WTC11 (cell line): Measurements from ENCODE around the gene NTSR1. TPM values are rescaled to one million over a fixed set of nuclear protein-coding genes. Genes with fewer than 3 reads are reported as not detected.

Source experiments
- ATAC-seq: fragments of 200-7000 bp; cut with Tn5 transposase; 2 replicates; pipeline ENCODE4 v1.10.0; 2021; ENCODE audit warnings: mild to moderate bottlenecking, moderate library complexity
- CTCF ChIA-PET: fragments of 300-600 bp; sonication (Branson Sonifier 250); formaldehyde crosslinking; loops from one replicate; lab custom pipeline; 2021; ENCODE audit warnings: antibody characterized with exemption; lab: Charles Lee
- POLR2A ChIA-PET: fragments of 350-600 bp; sonication (Branson Sonifier 250); formaldehyde crosslinking; loops from one replicate; lab custom pipeline; 2021; ENCODE audit warnings: antibody characterized with exemption; lab: Charles Lee
- DNase-seq: peaks from one replicate; pipeline ENCODE4 v3.0.0; 2021; ENCODE audit warnings: low spot score
- H3K27ac Mint-ChIP-seq: 2 replicates; pipeline ENCODE4 v1.8.0; 2021; ENCODE audit warnings: mixed read lengths
- H3K27me3 Mint-ChIP-seq: 2 replicates; pipeline ENCODE4 v1.8.0; 2021; ENCODE audit warnings: low read depth, mild to moderate bottlenecking, moderate library complexity, mixed read lengths
- H3K36me3 Mint-ChIP-seq: 2 replicates; pipeline ENCODE4 v1.8.0; 2021; ENCODE audit warnings: mixed read lengths
- H3K4me1 Mint-ChIP-seq: 2 replicates; pipeline ENCODE4 v1.8.0; 2022; ENCODE audit warnings: mixed read lengths
- H3K4me3 Mint-ChIP-seq: 2 replicates; pipeline ENCODE4 v1.8.0; 2021; ENCODE audit warnings: mild to moderate bottlenecking, moderate library complexity, mixed read lengths
- H3K9me3 Mint-ChIP-seq: 2 replicates; pipeline ENCODE4 v1.8.0; 2021; ENCODE audit warnings: mixed read lengths
- ESRRA ChIP-seq: sonication (generic); formaldehyde crosslinking; IDR thresholded peaks from 2 replicates; pipeline ENCODE4 v1.8.1; 2022; ENCODE audit warnings: mild to moderate bottlenecking, missing genetic modification reagents, borderline replicate concordance
- ETV6 ChIP-seq: sonication (generic); formaldehyde crosslinking; IDR thresholded peaks from 2 replicates; pipeline ENCODE4 v1.8.1; 2022; ENCODE audit warnings: mild to moderate bottlenecking, missing genetic modification reagents
- GTF2I ChIP-seq: fragments of 250-450 bp; sonication (Bioruptor Pico); conservative IDR thresholded peaks from 2 replicates; pipeline ENCODE4 v1.4.0; 2021; ENCODE audit warnings: mild to moderate bottlenecking
- MXD4 ChIP-seq: fragments of 250-450 bp; sonication (Bioruptor Pico); IDR thresholded peaks from 2 replicates; pipeline ENCODE4 v1.8.0; 2021; ENCODE audit warnings: mild to moderate bottlenecking, moderate library complexity, borderline replicate concordance
- NFE2L1 ChIP-seq: sonication (generic); formaldehyde crosslinking; IDR thresholded peaks from 2 replicates; pipeline ENCODE4 v1.8.1; 2023; ENCODE audit warnings: missing genetic modification reagents
- NR2C2 ChIP-seq: sonication (generic); formaldehyde crosslinking; IDR thresholded peaks from 2 replicates; pipeline ENCODE4 v1.8.0; 2022; ENCODE audit warnings: mild to moderate bottlenecking, missing genetic modification reagents
- SMAD4 ChIP-seq: sonication (generic); formaldehyde crosslinking; IDR thresholded peaks from 2 replicates; pipeline ENCODE4 v1.8.0; 2022; ENCODE audit warnings: mild to moderate bottlenecking, missing genetic modification reagents
- ZNF138 ChIP-seq: sonication (generic); formaldehyde crosslinking; conservative IDR thresholded peaks from 2 replicates; pipeline ENCODE4 v1.8.1; 2022; ENCODE audit warnings: mild to moderate bottlenecking, moderate library complexity, missing genetic modification reagents
- ZNF219 ChIP-seq: sonication (generic); formaldehyde crosslinking; IDR thresholded peaks from 2 replicates; pipeline ENCODE4 v1.8.0; 2023; ENCODE audit warnings: missing genetic modification reagents, mild to moderate bottlenecking, borderline replicate concordance
- ZNF416 ChIP-seq: fragments of 250-450 bp; sonication (Bioruptor Pico); IDR thresholded peaks from 2 replicates; pipeline ENCODE4 v1.9.0; 2021; ENCODE audit warnings: mild to moderate bottlenecking, inconsistent platforms
- ZNF671 ChIP-seq: fragments of 250-450 bp; sonication (Bioruptor Pico); IDR thresholded peaks from 2 replicates; pipeline ENCODE4 v1.8.0; 2021; ENCODE audit warnings: mild to moderate bottlenecking
- total RNA-seq: library from RNA; stranded (reverse); gene quantifications from 3 replicates; pipeline ENCODE4 v1.2.3, GENCODE V29; 2021
- TF ChIP-seq, protein P1 (sequence below): sonication (generic); formaldehyde crosslinking; IDR thresholded peaks from 2 replicates; pipeline ENCODE4 v1.8.1; 2023; ENCODE audit warnings: mild to moderate bottlenecking, missing genetic modification reagents, borderline replicate concordance
- TF ChIP-seq, protein P2 (sequence below): sonication (generic); formaldehyde crosslinking; IDR thresholded peaks from 2 replicates; pipeline ENCODE4 v1.8.1; 2023; ENCODE audit warnings: mild to moderate bottlenecking, missing genetic modification reagents
- TF ChIP-seq, protein P3 (sequence below): sonication (generic); formaldehyde crosslinking; IDR thresholded peaks from 2 replicates; pipeline ENCODE4 v1.8.0; 2022; ENCODE audit warnings: missing genetic modification reagents
- TF ChIP-seq, protein P4 (sequence below): fragments of 250-450 bp; sonication (Bioruptor Pico); IDR thresholded peaks from 2 replicates; pipeline ENCODE4 v2.1.2; 2022; ENCODE audit warnings: mild to moderate bottlenecking, moderate library complexity
- TF ChIP-seq, protein P5 (sequence below): fragments of 200-600 bp; IDR thresholded peaks from 2 replicates; pipeline ENCODE4 v1.8.0; 2022; ENCODE audit warnings: antibody characterized with exemption
- TF ChIP-seq, protein P6 (sequence below): sonication (generic); formaldehyde crosslinking; IDR thresholded peaks from 2 replicates; pipeline ENCODE4 v1.8.0; 2023; ENCODE audit warnings: mild to moderate bottlenecking, missing genetic modification reagents
- TF ChIP-seq, protein P7 (sequence below): sonication (generic); formaldehyde crosslinking; IDR thresholded peaks from 2 replicates; pipeline ENCODE4 v1.8.1; 2023; ENCODE audit warnings: mild to moderate bottlenecking, missing genetic modification reagents

The NTSR1 gene
- total RNA-seq, 1 experiment from 2014 or later, result 0.63 TPM

GRCh38 chr20:62699741-62700140 is 8.9 kb upstream of the NTSR1 start:
- Mint-ChIP-seq H3K4me1 (no peaks in the 10 kb centered on the region), H3K9me3 (no peaks in the 10 kb centered on the region), H3K36me3 (no peaks in the 10 kb centered on the region), H3K4me3 (no peak overlapping the region), H3K27me3 (peaks cover 3% of the 10 kb centered on the region; the same call in 1 of the 2 replicates), H3K27ac (no peak overlapping the region)
- TF ChIP-seq, protein P1, sequence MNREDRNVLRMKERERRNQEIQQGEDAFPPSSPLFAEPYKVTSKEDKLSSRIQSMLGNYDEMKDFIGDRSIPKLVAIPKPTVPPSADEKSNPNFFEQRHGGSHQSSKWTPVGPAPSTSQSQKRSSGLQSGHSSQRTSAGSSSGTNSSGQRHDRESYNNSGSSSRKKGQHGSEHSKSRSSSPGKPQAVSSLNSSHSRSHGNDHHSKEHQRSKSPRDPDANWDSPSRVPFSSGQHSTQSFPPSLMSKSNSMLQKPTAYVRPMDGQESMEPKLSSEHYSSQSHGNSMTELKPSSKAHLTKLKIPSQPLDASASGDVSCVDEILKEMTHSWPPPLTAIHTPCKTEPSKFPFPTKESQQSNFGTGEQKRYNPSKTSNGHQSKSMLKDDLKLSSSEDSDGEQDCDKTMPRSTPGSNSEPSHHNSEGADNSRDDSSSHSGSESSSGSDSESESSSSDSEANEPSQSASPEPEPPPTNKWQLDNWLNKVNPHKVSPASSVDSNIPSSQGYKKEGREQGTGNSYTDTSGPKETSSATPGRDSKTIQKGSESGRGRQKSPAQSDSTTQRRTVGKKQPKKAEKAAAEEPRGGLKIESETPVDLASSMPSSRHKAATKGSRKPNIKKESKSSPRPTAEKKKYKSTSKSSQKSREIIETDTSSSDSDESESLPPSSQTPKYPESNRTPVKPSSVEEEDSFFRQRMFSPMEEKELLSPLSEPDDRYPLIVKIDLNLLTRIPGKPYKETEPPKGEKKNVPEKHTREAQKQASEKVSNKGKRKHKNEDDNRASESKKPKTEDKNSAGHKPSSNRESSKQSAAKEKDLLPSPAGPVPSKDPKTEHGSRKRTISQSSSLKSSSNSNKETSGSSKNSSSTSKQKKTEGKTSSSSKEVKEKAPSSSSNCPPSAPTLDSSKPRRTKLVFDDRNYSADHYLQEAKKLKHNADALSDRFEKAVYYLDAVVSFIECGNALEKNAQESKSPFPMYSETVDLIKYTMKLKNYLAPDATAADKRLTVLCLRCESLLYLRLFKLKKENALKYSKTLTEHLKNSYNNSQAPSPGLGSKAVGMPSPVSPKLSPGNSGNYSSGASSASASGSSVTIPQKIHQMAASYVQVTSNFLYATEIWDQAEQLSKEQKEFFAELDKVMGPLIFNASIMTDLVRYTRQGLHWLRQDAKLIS (CRISPR knock-in tag), result no peak
- TF ChIP-seq, protein P2, sequence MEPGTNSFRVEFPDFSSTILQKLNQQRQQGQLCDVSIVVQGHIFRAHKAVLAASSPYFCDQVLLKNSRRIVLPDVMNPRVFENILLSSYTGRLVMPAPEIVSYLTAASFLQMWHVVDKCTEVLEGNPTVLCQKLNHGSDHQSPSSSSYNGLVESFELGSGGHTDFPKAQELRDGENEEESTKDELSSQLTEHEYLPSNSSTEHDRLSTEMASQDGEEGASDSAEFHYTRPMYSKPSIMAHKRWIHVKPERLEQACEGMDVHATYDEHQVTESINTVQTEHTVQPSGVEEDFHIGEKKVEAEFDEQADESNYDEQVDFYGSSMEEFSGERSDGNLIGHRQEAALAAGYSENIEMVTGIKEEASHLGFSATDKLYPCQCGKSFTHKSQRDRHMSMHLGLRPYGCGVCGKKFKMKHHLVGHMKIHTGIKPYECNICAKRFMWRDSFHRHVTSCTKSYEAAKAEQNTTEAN (CRISPR knock-in tag), result no peak
- TF ChIP-seq NR2C2 (no peak), ZNF416 (no peak), ETV6 (CRISPR knock-in tag) (no peak), ZNF138 (CRISPR knock-in tag) (no peak), ZNF671 (no peak), GTF2I (CRISPR knock-in tag) (no peak), ZNF219 (CRISPR knock-in tag) (no peak), ESRRA (CRISPR knock-in tag) (no peak), SMAD4 (CRISPR knock-in tag) (no peak), MXD4 (CRISPR knock-in tag) (no peak), NFE2L1 (CRISPR knock-in tag) (no peak)
- TF ChIP-seq, protein P3, sequence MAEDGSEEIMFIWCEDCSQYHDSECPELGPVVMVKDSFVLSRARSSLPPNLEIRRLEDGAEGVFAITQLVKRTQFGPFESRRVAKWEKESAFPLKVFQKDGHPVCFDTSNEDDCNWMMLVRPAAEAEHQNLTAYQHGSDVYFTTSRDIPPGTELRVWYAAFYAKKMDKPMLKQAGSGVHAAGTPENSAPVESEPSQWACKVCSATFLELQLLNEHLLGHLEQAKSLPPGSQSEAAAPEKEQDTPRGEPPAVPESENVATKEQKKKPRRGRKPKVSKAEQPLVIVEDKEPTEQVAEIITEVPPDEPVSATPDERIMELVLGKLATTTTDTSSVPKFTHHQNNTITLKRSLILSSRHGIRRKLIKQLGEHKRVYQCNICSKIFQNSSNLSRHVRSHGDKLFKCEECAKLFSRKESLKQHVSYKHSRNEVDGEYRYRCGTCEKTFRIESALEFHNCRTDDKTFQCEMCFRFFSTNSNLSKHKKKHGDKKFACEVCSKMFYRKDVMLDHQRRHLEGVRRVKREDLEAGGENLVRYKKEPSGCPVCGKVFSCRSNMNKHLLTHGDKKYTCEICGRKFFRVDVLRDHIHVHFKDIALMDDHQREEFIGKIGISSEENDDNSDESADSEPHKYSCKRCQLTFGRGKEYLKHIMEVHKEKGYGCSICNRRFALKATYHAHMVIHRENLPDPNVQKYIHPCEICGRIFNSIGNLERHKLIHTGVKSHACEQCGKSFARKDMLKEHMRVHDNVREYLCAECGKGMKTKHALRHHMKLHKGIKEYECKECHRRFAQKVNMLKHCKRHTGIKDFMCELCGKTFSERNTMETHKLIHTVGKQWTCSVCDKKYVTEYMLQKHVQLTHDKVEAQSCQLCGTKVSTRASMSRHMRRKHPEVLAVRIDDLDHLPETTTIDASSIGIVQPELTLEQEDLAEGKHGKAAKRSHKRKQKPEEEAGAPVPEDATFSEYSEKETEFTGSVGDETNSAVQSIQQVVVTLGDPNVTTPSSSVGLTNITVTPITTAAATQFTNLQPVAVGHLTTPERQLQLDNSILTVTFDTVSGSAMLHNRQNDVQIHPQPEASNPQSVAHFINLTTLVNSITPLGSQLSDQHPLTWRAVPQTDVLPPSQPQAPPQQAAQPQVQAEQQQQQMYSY (CRISPR knock-in tag), result no peak
- TF ChIP-seq, protein P4, sequence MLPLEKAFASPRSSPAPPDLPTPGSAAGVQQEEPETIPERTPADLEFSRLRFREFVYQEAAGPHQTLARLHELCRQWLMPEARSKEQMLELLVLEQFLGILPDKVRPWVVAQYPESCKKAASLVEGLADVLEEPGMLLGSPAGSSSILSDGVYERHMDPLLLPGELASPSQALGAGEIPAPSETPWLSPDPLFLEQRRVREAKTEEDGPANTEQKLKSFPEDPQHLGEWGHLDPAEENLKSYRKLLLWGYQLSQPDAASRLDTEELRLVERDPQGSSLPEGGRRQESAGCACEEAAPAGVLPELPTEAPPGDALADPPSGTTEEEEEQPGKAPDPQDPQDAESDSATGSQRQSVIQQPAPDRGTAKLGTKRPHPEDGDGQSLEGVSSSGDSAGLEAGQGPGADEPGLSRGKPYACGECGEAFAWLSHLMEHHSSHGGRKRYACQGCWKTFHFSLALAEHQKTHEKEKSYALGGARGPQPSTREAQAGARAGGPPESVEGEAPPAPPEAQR (CRISPR knock-in tag), result no peak
- TF ChIP-seq, protein P5, sequence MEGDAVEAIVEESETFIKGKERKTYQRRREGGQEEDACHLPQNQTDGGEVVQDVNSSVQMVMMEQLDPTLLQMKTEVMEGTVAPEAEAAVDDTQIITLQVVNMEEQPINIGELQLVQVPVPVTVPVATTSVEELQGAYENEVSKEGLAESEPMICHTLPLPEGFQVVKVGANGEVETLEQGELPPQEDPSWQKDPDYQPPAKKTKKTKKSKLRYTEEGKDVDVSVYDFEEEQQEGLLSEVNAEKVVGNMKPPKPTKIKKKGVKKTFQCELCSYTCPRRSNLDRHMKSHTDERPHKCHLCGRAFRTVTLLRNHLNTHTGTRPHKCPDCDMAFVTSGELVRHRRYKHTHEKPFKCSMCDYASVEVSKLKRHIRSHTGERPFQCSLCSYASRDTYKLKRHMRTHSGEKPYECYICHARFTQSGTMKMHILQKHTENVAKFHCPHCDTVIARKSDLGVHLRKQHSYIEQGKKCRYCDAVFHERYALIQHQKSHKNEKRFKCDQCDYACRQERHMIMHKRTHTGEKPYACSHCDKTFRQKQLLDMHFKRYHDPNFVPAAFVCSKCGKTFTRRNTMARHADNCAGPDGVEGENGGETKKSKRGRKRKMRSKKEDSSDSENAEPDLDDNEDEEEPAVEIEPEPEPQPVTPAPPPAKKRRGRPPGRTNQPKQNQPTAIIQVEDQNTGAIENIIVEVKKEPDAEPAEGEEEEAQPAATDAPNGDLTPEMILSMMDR, result no peak
- TF ChIP-seq, protein P6, sequence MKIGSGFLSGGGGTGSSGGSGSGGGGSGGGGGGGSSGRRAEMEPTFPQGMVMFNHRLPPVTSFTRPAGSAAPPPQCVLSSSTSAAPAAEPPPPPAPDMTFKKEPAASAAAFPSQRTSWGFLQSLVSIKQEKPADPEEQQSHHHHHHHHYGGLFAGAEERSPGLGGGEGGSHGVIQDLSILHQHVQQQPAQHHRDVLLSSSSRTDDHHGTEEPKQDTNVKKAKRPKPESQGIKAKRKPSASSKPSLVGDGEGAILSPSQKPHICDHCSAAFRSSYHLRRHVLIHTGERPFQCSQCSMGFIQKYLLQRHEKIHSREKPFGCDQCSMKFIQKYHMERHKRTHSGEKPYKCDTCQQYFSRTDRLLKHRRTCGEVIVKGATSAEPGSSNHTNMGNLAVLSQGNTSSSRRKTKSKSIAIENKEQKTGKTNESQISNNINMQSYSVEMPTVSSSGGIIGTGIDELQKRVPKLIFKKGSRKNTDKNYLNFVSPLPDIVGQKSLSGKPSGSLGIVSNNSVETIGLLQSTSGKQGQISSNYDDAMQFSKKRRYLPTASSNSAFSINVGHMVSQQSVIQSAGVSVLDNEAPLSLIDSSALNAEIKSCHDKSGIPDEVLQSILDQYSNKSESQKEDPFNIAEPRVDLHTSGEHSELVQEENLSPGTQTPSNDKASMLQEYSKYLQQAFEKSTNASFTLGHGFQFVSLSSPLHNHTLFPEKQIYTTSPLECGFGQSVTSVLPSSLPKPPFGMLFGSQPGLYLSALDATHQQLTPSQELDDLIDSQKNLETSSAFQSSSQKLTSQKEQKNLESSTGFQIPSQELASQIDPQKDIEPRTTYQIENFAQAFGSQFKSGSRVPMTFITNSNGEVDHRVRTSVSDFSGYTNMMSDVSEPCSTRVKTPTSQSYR (CRISPR knock-in tag), result no peak
- TF ChIP-seq, protein P7, sequence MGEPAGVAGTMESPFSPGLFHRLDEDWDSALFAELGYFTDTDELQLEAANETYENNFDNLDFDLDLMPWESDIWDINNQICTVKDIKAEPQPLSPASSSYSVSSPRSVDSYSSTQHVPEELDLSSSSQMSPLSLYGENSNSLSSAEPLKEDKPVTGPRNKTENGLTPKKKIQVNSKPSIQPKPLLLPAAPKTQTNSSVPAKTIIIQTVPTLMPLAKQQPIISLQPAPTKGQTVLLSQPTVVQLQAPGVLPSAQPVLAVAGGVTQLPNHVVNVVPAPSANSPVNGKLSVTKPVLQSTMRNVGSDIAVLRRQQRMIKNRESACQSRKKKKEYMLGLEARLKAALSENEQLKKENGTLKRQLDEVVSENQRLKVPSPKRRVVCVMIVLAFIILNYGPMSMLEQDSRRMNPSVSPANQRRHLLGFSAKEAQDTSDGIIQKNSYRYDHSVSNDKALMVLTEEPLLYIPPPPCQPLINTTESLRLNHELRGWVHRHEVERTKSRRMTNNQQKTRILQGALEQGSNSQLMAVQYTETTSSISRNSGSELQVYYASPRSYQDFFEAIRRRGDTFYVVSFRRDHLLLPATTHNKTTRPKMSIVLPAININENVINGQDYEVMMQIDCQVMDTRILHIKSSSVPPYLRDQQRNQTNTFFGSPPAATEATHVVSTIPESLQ (CRISPR knock-in tag), result no peak
- DNase-seq (no peak), ATAC-seq (no peak)
- ChIA-PET CTCF (interaction anchor here (0.7 to 3.3 kb wide), 5 partner anchors 9 to 194 kb away, joined by 3 to 22 read pairs (median 3); partner anchors contain the start of gene NTSR1), POLR2A (no interaction called here)
